Ishikawa (cell line): Measurements from ENCODE around the gene NEU4.

Experiments used
- CEBPB ChIP-seq: IDR thresholded peaks from 2 replicates; pipeline ENCODE4 v1.6.1; 2012
- CREB1 ChIP-seq: IDR thresholded peaks from 2 replicates; pipeline ENCODE4 v1.6.1; 2012; ENCODE audit warnings: low read depth
- EGR1 ChIP-seq: IDR thresholded peaks from 2 replicates; pipeline ENCODE4 v1.6.1; 2012
- EP300 ChIP-seq: IDR thresholded peaks from 2 replicates; pipeline ENCODE4 v1.6.1; 2012; ENCODE audit warnings: borderline replicate concordance
- FOXM1 ChIP-seq: IDR thresholded peaks from 2 replicates; pipeline ENCODE4 v1.6.1; 2012; ENCODE audit warnings: low read depth, borderline replicate concordance
- MAX ChIP-seq: IDR thresholded peaks from 2 replicates; pipeline ENCODE4 v1.6.1; 2012
- NFIC ChIP-seq: IDR thresholded peaks from 2 replicates; pipeline ENCODE4 v1.6.1; 2012
- RAD21 ChIP-seq: IDR thresholded peaks from 2 replicates; pipeline ENCODE4 v1.6.1; 2012; ENCODE audit warnings: low read depth
- REST ChIP-seq: IDR thresholded peaks from 2 replicates; pipeline ENCODE4 v1.6.1; 2012; ENCODE audit warnings: low read depth, mild to moderate bottlenecking
- TAF1 ChIP-seq: IDR thresholded peaks from 2 replicates; pipeline ENCODE4 v1.6.1; 2012; ENCODE audit warnings: low read depth, mild to moderate bottlenecking
- TCF12 ChIP-seq: IDR thresholded peaks from 2 replicates; pipeline ENCODE4 v1.6.1; 2012; ENCODE audit warnings: low read depth
- TEAD4 ChIP-seq: IDR thresholded peaks from 2 replicates; pipeline ENCODE4 v1.6.1; 2012
- USF1 ChIP-seq: IDR thresholded peaks from 2 replicates; pipeline ENCODE4 v1.6.1; 2012
- YY1 ChIP-seq: IDR thresholded peaks from 2 replicates; pipeline ENCODE4 v1.6.1; 2012; ENCODE audit warnings: low read depth
- ZBTB7A ChIP-seq: IDR thresholded peaks from 2 replicates; pipeline ENCODE4 v1.6.1; 2012; ENCODE audit warnings: low read depth

The NEU4 gene

GRCh38 chr2:241818943-241819270 lies 9.9 kb downstream of the NEU4 start:
- TF ChIP-seq TEAD4 (no peak), EP300 (no peak), RAD21 (no peak), CEBPB (no peak), YY1 (no peak), TCF12 (no peak), TAF1 (no peak), EGR1 (no peak), NFIC (no peak), CREB1 (no peak)

GRCh38 chr2:241820625-241821384 lies 11.8 kb downstream of the NEU4 start:
- TF ChIP-seq RAD21 (no peak), FOXM1 (no peak), CREB1 (no peak), USF1 (no peak), NFIC (no peak), MAX (no peak), YY1 (no peak), REST (no peak), EGR1 (no peak), TEAD4 (no peak), CEBPB (no peak), TCF12 (no peak), ZBTB7A (no peak), TAF1 (no peak), EP300 (no peak)

- TF ChIP-seq FOXM1 = no peak
Observed at GRCh38 chr2:241821460-241822263, 12.7 kb downstream of the NEU4 start.

- TF ChIP-seq TCF12 (no peak), FOXM1 (no peak), EP300 (no peak), ZBTB7A (no peak), CEBPB (no peak), NFIC (no peak), TEAD4 (no peak), YY1 (no peak), CREB1 (no peak), RAD21 (no peak), USF1 (no peak), MAX (no peak), REST (no peak), TAF1 (no peak), EGR1 (no peak)
Observed at GRCh38 chr2:241822264-241822623, 13.3 kb downstream of the NEU4 start.

GRCh38 chr2:241827394-241827793 lies 18.4 kb downstream of the NEU4 start:
- TF ChIP-seq MAX (no peak), EGR1 (no peak), FOXM1 (no peak), REST (no peak), YY1 (no peak), CREB1 (no peak), TCF12 (no peak), CEBPB (no peak), ZBTB7A (no peak), NFIC (no peak), TAF1 (no peak), RAD21 (no peak), USF1 (no peak), EP300 (no peak)
